Non-pigmented ciliary epithelial cell (primary cell): ENCODE data around the gene LRRFIP2.
"Not testable (repeated sequence)": the region's sequence is repeated elsewhere in the genome, so short reads cannot be mapped to it uniquely, and the experiment has no call there.

Experiments used
- DNase-seq: peaks from one replicate; pipeline ENCODE4 v3.0.0-alpha.2; 2010; ENCODE audit warnings: low read depth

The LRRFIP2 gene

DNA sequence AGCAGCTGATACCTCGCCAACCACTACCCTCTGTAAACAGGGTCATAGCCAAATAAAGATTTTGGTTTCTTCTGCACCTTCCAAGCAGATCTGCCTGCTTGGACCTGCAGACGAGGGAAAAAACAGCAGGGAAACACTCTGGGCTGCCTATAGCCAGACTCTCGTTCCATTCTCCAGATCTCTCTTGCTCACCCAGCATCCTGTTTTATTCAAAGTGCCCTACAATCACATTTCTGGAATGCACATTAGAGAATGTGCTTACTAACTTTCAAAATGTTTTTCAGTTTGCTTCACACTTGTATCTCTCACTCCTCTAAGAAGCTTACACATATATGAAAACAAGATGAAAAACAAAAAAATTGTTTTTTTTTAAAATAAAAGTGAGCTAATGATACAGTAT, 109.6 kb downstream of the LRRFIP2 start:
- DNase-seq = no peak

DNA sequence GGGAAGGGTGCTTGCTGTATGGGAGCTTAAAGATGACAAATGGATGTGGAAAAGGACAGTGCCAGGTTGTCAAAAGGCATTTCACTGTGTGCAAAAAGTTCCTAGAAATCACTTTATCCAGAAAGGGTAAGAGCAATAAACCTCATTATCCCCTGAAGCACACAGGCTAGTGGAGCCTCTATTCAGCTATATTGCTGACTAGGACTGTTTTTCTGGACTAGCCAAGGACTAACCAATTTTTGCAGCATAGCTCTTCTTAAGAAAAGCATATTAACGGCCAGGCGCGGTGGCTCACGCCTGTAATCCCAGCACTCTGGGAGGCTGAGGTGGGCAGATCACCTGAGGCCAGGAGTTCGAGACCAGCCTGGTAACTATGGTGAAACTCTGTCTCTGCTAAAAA, 116.3 kb downstream of the LRRFIP2 start:
- DNase-seq = no peak

- no peak for DNase-seq
These were observed 117.6 kb downstream of the LRRFIP2 start for GRCh38 chr3:37056826-37057225.

DNA sequence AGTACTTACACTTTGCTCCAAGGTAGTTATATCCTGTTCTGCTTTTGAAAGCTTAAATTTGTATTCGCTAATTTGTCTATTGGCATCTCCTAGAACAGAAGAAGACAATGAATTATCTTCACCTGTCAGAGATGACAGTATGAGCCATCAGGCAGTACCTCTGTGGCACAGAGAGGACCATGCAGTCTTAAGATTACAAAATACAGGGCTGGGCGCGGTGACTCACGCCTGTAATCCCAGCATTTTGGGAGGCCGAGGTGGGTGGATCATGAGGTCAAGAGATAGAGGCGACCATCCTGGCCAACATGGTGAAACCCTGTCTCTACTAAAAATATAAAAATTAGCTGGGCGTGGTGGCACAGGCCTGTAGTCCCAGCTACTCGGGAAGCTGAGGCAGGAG, 119.3 kb downstream of the LRRFIP2 start:
- DNase-seq = not testable (repeated sequence)

- DNase-seq = no peak
These were observed 120.0 kb downstream of the LRRFIP2 start for GRCh38 chr3:37054370-37054769.

- no peak for DNase-seq
These were observed 120.6 kb downstream of the LRRFIP2 start for GRCh38 chr3:37053753-37054152.

DNA sequence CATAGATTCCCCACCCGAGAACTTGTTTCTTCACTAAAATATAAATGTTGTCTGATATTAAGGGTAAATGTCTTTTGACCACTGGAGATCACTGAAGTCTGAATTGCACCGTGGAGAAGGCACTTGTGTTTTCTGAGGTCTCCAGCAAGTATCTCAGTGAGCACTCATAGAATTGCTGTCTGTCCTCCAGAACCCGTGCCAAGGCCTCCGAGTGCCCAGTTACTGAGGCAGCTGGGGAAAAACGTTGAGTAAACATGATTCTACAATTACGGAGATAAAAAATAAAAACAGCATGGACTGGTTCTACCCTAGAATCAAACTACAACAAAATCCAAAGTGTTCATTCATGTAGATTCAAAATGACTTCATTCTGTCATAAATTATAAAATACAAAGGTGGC, 121.0 kb downstream of the LRRFIP2 start:
- no peak for DNase-seq

GRCh38 chr3:37052860-37053259, 121.5 kb downstream of the LRRFIP2 start:
- DNase-seq = no peak

- DNase-seq = no peak
These were observed 124.1 kb downstream of the LRRFIP2 start for GRCh38 chr3:37050282-37050681.

DNA sequence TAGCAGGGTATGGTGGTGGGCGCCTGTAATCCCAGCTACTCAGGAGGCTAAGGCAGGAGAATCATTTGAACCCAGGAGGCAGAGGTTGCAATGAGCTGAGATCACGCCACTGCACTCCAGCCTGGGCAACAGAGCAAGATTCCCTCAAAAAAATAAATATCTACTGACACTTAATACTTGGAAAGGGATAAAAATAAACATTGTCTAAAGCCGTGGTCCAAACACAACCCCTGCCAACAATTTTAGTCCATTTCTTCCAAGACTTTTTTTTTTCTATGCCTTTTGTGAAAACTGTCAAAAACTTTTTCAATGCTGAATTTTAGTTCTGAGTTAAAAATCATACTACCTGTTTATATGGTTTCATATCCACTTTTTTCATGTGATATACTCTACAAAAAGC, 131.7 kb downstream of the LRRFIP2 start:
- not testable (repeated sequence) for DNase-seq

- DNase-seq = no peak
These were observed 132.7 kb downstream of the LRRFIP2 start for GRCh38 chr3:37041546-37042195.

DNA sequence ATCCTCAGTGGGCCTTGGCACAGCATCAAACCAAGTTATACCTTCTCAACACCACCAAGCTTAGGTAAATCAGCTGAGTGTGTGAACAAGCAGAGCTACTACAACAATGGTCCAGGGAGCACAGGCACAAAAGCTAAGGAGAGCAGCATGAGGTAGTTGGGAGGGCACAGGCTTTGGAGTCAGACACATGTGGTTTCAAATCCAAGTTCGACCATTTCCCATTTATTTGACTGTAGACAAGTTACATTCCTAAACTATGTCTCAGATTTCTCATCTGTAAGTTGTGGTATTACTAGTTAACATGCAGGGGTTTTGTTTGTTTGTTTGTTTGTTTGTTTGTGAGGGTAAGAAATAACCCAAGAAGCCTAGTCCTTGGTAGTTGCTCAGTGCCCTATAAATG, 134.2 kb downstream of the LRRFIP2 start:
- DNase-seq = no peak

- DNase-seq = no peak
These were observed 135.1 kb downstream of the LRRFIP2 start for GRCh38 chr3:37039161-37039846.

GRCh38 chr3:37037352-37037751, 137.0 kb downstream of the LRRFIP2 start:
- DNase-seq = no peak

- DNase-seq = no peak
These were observed 141.4 kb downstream of the LRRFIP2 start for GRCh38 chr3:37032961-37033360.

GRCh38 chr3:37031096-37031682, 143.2 kb downstream of the LRRFIP2 start:
- DNase-seq = no peak

DNA sequence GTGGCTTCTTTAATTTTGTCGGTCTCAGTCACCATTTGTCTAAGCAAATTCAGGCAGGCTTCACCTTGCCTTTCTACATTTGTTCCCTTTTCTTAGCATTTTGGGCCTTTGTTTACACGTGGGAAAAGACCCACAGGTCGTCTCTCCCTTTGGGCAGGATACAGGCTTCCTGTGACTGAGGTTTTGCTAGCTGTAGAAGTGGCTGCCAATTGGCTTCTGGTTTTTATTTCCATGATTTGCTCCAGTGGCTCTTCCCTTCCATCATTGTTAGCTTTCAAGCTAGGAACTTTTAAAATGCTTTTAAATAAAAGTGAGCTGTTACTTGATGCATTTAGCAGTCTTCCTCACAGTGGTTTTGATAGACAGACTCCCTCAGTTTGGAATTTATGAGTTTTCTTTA, 143.8 kb downstream of the LRRFIP2 start:
- DNase-seq = no peak

GRCh38 chr3:37029516-37030163, 144.7 kb downstream of the LRRFIP2 start:
- no peak for DNase-seq

DNA sequence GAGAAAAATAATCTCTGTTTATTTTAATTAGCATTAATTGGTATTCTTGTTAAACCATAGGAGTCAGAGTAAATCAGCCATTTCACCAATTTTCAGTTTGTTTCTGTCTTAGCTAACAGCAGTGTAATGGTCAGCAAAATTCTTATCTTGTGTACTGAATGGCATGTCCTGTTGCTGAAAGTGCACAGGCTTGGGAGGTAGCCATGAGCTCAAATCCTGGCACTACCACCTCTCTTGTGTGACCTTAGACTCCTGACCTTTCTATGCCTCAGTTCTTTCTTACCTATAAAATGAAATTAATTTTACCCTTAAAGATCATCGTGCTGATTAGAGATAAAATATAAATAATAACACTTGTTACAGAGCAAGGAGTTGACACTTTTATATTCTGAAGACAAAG, 145.3 kb downstream of the LRRFIP2 start:
- no peak for DNase-seq

- no peak for DNase-seq
These were observed 146.1 kb downstream of the LRRFIP2 start for GRCh38 chr3:37028329-37028728.

- DNase-seq = no peak
These were observed 147.5 kb downstream of the LRRFIP2 start for GRCh38 chr3:37026851-37027250.

DNA sequence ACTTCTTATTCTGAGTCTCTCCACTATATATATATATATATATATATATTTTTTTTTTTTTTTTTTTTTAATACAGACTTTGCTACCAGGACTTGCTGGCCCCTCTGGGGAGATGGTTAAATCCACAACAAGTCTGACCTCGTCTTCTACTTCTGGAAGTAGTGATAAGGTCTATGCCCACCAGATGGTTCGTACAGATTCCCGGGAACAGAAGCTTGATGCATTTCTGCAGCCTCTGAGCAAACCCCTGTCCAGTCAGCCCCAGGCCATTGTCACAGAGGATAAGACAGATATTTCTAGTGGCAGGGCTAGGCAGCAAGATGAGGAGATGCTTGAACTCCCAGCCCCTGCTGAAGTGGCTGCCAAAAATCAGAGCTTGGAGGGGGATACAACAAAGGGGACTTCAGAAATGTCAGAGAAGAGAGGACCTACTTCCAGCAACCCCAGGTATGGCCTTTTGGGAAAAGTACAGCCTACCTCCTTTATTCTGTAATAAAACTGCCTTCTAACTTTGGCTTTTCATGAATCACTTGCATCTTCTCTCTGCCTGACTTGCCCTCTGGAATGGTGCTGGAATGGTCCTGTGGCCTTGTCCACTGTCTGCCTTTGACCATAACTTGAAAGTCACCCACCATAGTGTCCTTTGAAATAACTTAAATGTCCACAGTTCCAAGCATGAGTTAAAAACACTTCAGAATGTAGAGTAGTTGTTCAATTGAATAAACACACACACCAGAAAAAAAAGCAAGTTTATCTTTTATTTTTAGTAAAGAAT, 148.6 kb downstream of the LRRFIP2 start:
- DNase-seq = no peak
